Stomach smooth muscle (tissue), 2 donors: ENCODE data around the gene CORO2B.

ENCODE experiments used
- H3K27ac ChIP-seq: one replicate; pipeline ENCODE4 v1.7.0; 2013; ENCODE audit warnings: mild to moderate bottlenecking, low read length, inconsistent platforms
- H3K27me3 ChIP-seq, 2 donors: one replicate each; pipeline ENCODE4 v1.7.0; 2013; ENCODE audit warnings: low read length in 2 of 2; ENCODE audit not compliant: insufficient read depth in 2 of 2, control insufficient read depth in 1 of 2
- H3K36me3 ChIP-seq, 2 donors: one replicate each; pipeline ENCODE4 v1.7.0; 2013; ENCODE audit warnings: low read length in 2 of 2; ENCODE audit not compliant: control insufficient read depth in 2 of 2, insufficient read depth in 2 of 2
- H3K4me1 ChIP-seq: one replicate; pipeline ENCODE4 v1.7.0; 2013; ENCODE audit warnings: low read length; ENCODE audit not compliant: control insufficient read depth, insufficient read depth
- H3K4me3 ChIP-seq, 2 donors: one replicate each; pipeline ENCODE4 v1.7.0; 2013; ENCODE audit warnings: low read length in 2 of 2
- H3K9ac ChIP-seq, 2 donors: one replicate each; pipeline ENCODE4 v1.7.0; 2013; ENCODE audit warnings: low read length in 2 of 2, mild to moderate bottlenecking in 1 of 2
- H3K9me3 ChIP-seq, 2 donors: one replicate each; pipeline ENCODE4 v1.7.0; 2013; ENCODE audit warnings: low read length in 2 of 2; ENCODE audit not compliant: control insufficient read depth in 2 of 2
- donor health status: healthy.
- donor health status: Pancreatic carcinoma.

Gene CORO2B

GRCh38 chr15:68694111-68694510 is 115.3 kb downstream of the CORO2B start:
- no peak overlapping the region for H3K9ac ChIP-seq
- H3K9me3 ChIP-seq, result no peaks in the 10 kb centered on the region
- no peaks in the 10 kb centered on the region for H3K4me1 ChIP-seq

GRCh38 chr15:68695061-68695595 is 116.3 kb downstream of the CORO2B start:
- Histone ChIP-seq H3K27ac (no peak overlapping the region), H3K4me1 (peaks cover 8% of the 10 kb centered on the region), H3K4me3 (no peak overlapping the region), H3K36me3 (no peaks in the 10 kb centered on the region), H3K27me3 (no peaks in the 10 kb centered on the region), H3K9me3 (no peaks in the 10 kb centered on the region), H3K9ac (no peak overlapping the region)

More at GRCh38 chr15:68694111-68694510, 115.3 kb downstream of the CORO2B start:
- Histone ChIP-seq H3K27ac (no peak overlapping the region), H3K4me3 (no peak overlapping the region), H3K36me3 (no peaks in the 10 kb centered on the region), H3K27me3 (no peaks in the 10 kb centered on the region)

GRCh38 chr15:68696414-68697363 is 117.9 kb downstream of the CORO2B start:
- Histone ChIP-seq H3K4me3 (no peak overlapping the region), H3K27me3 (no peaks in the 10 kb centered on the region), H3K27ac (no peak overlapping the region), H3K9me3 (no peaks in the 10 kb centered on the region), H3K4me1 (peaks cover 18% of the 10 kb centered on the region), H3K9ac (no peak overlapping the region), H3K36me3 (no peaks in the 10 kb centered on the region)

GRCh38 chr15:68697711-68698690 is 119.2 kb downstream of the CORO2B start:
- H3K4me1 ChIP-seq, result peaks cover 18% of the 10 kb centered on the region
- no peak overlapping the region for H3K27ac ChIP-seq
- H3K9me3 ChIP-seq, result no peaks in the 10 kb centered on the region

GRCh38 chr15:68698708-68699107 is 119.9 kb downstream of the CORO2B start:
- H3K9ac ChIP-seq, result no peak overlapping the region
- no peak overlapping the region for H3K4me3 ChIP-seq
- no peaks in the 10 kb centered on the region for H3K9me3 ChIP-seq
- peaks cover 0 to 2% of the 10 kb centered on the region in 2 donors for H3K27me3 ChIP-seq
- H3K36me3 ChIP-seq, result no peaks in the 10 kb centered on the region
- peaks cover 18% of the 10 kb centered on the region for H3K4me1 ChIP-seq
- H3K27ac ChIP-seq, result peak overlapping the region; percentile 19

More at GRCh38 chr15:68697711-68698690, 119.2 kb downstream of the CORO2B start:
- Histone ChIP-seq H3K4me3 (no peak overlapping the region), H3K27me3 (no peaks in the 10 kb centered on the region), H3K36me3 (no peaks in the 10 kb centered on the region), H3K9ac (no peak overlapping the region)

- peak overlapping the region; percentile 19 for H3K27ac ChIP-seq
Measured at GRCh38 chr15:68699124-68699880, 120.5 kb downstream of the CORO2B start.

GRCh38 chr15:68699881-68700454 is 121.2 kb downstream of the CORO2B start:
- Histone ChIP-seq H3K27ac (peak overlapping the region; percentile 73), H3K9me3 (no peaks in the 10 kb centered on the region), H3K4me3 (peak overlapping the region; percentile 17 to 60), H3K36me3 (no peaks in the 10 kb centered on the region), H3K27me3 (peaks cover 0 to 2% of the 10 kb centered on the region in 2 donors), H3K9ac (peak overlapping the region; percentile 17 to 58), H3K4me1 (peaks cover 18% of the 10 kb centered on the region)

More at GRCh38 chr15:68699124-68699880, 120.5 kb downstream of the CORO2B start:
- Histone ChIP-seq H3K4me1 (peaks cover 18% of the 10 kb centered on the region), H3K4me3 (no peak overlapping the region), H3K36me3 (no peaks in the 10 kb centered on the region), H3K9ac (no peak overlapping the region), H3K27me3 (peaks cover 0 to 2% of the 10 kb centered on the region in 2 donors), H3K9me3 (no peaks in the 10 kb centered on the region)

GRCh38 chr15:68700455-68701123 is 121.8 kb downstream of the CORO2B start:
- H3K36me3 ChIP-seq, result no peaks in the 10 kb centered on the region
- peaks cover 18% of the 10 kb centered on the region for H3K4me1 ChIP-seq
- H3K9me3 ChIP-seq, result no peaks in the 10 kb centered on the region
- peak overlapping the region; percentile 17 to 60 for H3K4me3 ChIP-seq
- peak overlapping the region; percentile 73 for H3K27ac ChIP-seq
- H3K9ac ChIP-seq, result peak overlapping the region; percentile 17 to 58
- peaks cover 0 to 2% of the 10 kb centered on the region in 2 donors for H3K27me3 ChIP-seq

- Histone ChIP-seq H3K9ac (no peak overlapping the region), H3K4me3 (no peak overlapping the region), H3K4me1 (peaks cover 18% of the 10 kb centered on the region), H3K27ac (no peak overlapping the region), H3K9me3 (no peaks in the 10 kb centered on the region), H3K27me3 (peaks cover 0 to 2% of the 10 kb centered on the region in 2 donors), H3K36me3 (no peaks in the 10 kb centered on the region)
Measured at GRCh38 chr15:68701886-68702285, 123.1 kb downstream of the CORO2B start.
